Measurements from ENCODE around the gene SARDH.
"Not testable (repeated sequence)": the region's sequence is repeated elsewhere in the genome, so short reads cannot be mapped to it uniquely, and the experiment has no call there.

SARDH gene

GRCh38 chr9:133640580-133641395 is 97.4 kb downstream of the SARDH start:
- no peak for DNase-seq

DNA sequence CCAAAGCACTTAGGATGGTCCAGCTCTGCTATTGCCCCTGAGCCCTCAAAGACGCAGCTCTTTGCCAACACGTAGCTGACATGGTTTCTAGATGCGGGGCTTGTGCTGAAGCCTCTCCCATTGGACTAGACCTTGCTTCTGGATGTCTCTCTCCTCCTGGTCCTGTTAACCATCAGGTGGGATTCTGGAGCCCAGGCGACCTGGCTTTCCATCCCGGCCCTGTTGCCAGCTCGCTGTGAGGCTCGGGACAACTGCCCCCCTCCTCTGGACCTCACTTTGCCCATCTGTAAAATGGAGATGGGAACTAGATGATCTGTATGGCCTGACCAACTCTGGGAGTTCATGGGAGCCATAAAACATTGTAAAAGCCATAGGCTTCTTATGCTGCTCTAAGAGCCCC is 98.0 kb downstream of the SARDH start:
- no peak for DNase-seq

- DNase-seq: no peak
Observed at GRCh38 chr9:133639613-133640012, 98.5 kb downstream of the SARDH start.

DNA sequence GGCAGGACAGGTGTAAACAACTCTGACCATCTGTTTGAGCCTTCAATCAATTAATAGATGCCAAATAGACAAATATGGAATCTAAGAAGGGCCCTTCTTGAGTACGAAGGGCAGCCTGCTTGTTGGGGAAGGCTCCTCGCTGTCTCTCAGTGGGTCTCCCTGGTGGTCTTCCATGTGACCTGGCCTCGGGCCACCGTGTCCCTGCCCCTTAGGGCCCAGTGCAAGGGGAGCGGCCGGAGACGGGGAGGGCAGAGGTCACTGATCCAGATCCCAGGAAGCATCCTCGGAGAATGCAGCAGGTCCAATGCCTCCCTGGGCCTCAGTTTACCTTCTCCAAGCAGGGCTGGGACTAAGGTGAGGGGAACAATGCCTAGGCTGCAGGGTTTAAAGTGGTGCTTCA is 99.4 kb downstream of the SARDH start:
- no peak for DNase-seq

DNA sequence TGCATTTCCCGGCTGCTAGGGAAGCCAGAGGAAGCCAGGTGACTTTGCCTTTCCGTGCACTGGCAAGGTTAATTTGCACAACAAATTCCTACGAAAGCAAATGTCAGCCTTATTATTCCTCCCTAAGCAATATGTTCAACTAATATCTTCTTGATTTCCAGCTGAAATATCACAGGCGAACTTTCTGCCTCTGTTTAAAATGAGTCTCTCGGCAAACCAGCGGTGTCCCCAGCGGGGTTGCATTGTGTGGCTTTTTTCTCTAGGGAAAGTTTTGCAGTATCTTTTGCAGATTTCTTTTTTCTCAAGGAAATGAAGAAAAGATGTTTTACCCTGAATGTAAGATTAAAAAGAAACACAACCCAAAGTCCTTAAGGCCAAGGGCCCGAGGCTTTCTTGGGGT is 100.1 kb downstream of the SARDH start:
- no peak for DNase-seq

GRCh38 chr9:133637451-133638055 is 100.6 kb downstream of the SARDH start:
- DNase-seq: no peak

GRCh38 chr9:133636902-133637301 is 101.2 kb downstream of the SARDH start:
- DNase-seq: no peak

DNA sequence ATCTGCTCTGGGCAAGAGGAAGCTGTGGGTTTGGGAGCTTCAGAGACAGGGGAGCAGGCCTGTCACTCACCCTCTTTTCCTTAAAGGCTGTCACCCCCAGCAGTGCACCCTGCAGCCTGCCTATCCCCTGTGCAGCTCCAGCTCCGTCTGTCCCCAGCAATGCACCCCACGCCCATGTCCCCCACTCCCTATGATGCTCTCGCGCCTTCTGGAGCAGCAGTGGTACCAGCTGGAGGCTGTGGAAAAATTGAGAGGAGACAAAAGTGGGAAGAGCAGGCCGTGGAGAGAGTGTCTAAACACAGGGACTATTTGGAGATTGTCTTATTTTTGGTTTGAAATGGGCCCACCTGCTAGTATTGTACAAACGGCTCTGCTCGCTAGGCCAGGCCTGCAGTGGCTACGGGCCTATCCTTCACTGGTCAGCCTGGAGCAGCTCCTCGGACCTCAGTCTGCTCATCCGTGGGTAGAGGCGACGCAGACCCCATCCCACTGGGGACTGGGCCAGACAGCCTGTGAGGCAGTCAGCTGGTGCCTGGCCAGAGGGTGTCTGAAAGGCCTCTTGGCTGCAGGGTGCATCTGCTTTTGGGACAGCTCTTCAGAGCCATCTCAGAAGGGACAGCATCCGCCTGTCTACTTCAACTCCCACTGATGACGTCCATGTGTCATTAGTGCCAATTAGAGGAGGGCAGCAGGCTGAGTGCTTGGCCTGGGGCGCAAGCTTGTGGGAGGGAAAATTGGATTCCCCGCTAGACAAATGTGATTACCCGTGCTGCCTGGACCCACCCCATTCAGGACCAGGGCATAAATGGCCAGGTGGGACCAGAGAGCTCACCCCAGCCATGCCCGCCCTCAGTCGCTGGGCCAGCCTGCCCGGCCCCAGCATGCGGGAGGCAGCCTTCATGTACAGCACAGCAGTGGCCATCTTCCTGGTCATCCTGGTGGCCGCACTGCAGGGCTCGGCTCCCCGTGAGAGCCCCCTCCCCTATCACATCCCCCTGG is 102.3 kb downstream of the SARDH start, which contains the start of gene DBH:
TSS of gene DBH (plus strand) at position 831 of the 999 bp plus-strand sequence. CDS start at position 840, 9 bp downstream.
- DNase-seq: no peak

DNA sequence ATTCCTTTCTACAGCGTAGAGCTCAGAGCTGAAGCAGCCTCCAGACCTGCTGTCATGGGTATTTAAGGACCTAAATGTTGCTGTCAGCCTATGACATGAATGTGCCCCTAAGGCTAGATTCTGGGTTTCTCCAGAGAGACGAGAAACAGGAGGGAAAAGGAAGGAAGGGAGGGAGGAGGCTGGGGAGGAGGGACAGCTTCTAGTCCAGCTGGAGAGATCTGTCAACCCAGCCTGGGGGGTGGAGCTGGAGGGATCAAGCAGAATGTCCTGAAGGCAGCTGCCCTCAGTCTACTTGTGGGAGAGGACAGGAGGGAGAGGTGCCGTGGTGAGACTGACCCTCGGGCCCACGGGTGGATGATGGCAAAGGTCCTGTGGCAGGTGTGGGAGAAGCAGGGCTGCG is 103.1 kb downstream of the SARDH start:
- no peak for DNase-seq

- DNase-seq: peak; percentile 63 to 82
Observed at GRCh38 chr9:133634081-133634691, 104.0 kb downstream of the SARDH start.

DNA sequence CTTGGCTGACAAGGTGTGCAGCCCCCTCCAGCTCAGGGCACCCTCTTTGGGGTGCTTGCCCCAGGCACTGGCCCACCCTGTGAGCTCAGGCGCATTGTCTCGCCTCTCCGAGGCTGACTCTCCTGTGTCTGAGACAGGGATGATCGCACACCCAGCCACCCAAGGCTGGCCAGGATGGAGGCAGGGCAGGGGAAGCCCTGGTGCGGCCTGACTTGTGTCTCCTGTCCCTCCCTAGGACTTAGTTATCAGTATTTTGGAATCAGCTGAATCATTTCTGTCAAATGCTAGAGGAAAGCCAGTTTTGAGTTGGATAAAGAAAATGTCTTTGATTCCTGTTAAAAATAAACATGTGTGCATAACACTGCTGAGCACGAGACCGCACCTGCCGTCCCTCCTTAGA is 104.5 kb downstream of the SARDH start:
- DNase-seq: no peak

GRCh38 chr9:133632806-133633680 is 105.1 kb downstream of the SARDH start:
- peak; percentile 47 to 82 for DNase-seq

DNA sequence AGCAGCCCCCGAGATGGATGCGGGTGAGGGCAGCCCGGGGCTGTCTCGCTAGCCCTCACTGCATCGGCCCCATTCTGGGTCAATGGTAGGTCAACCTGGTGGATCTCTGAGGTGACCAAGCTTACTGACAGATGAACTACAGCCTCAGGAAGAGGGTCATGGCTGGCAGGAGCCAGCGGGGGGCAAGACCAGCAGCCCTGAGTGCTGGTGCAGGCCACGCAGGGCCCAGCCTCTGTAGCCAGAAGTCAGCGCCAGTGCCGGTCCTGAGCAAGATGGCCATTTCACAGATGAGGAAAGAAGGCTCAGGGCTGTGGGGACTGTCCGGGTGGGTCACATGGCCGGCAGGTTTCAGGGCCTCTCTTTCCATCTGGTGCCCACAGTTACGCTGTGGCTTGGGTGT is 107.0 kb downstream of the SARDH start:
- no peak for DNase-seq

DNA sequence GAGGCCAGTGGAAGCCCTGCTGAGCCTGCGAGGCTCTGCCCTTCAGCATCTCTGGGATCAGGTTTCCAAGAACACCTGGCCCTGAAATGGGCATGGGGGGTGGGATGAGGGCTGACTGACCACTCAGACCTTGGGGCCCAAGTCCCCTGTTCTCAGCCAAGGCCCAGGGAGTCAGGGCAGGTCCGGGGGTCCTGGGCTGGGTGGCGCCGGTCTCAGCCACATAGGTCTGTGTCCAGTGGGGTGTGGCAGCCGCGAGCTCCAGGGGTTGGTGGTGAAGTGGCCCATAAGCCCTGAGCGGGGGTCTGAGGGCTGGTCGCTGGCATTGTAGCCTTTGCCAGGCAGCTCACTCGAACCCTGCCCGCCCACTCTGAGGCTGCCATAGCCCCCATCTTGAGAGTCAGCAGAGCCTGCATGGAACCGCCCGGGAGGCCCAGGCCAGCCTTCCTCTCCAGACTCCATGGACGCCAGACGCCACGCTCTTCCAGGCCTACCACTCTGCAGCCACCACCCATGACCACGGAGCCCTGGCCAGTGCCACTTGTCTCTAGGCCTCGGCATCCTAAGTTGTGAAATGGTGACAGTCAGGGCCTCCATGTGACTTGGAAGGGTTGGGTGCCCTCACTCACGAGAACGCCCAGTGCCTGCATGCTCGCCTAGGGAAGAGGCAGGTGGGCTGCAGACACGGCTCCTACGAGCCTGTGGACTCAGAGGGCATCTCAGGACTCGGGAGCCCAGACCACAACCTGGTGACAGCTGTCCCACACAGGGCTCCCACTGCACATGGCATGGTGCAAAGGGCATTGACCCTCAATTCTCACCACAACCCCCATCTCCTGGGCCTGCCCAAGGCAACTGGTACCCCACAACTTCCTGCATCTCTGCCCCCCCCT is 108.7 kb downstream of the SARDH start:
- no peak for DNase-seq

GRCh38 chr9:133628766-133629165 is 109.4 kb downstream of the SARDH start:
- DNase-seq: no peak

DNA sequence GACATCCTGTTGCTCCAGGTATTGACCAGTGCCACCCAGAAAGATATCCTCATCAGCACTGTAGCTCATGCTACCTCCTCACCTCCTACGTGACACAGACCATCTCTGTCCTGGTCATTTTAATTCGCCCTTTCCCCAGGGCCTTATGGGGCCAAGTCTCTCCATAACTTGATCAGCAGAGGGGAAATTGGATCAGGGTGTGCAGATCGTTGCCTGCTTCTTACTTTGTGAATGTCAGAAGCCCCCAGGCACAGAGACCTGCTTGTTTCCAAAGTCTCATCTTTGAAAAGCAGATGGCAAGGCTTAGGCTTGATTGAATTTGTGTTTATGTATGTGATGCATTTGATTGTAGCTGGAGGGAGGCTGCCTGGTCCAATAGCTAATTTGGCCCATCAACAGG is 110.8 kb downstream of the SARDH start:
- DNase-seq: no peak

GRCh38 chr9:133626008-133626407 is 112.1 kb downstream of the SARDH start:
- not testable (repeated sequence) for DNase-seq

GRCh38 chr9:133622555-133622954 is 115.6 kb downstream of the SARDH start:
- DNase-seq: no peak

- peak in 1 of 2 experiments; percentile 39 for DNase-seq
Observed at GRCh38 chr9:133621725-133622267, 116.4 kb downstream of the SARDH start.

DNA sequence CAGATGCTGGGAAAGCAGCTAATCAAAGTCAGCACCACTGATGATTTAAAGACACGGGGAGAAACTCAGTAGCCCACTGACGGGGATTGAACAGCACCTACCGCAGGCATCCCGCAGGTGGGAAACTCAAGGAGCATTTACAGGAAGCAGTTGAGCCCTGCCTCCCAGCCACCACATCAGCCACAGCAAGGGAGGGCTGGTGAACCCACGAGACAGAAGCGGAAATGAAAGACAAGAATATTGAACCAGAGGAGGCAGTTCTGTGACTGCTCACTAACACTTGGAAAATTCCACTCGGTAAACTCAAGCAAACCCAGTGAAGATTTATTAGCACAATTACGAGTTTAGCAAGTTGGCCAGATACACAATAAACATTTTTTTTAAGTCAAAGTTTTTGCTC is 118.4 kb downstream of the SARDH start:
- no peak for DNase-seq

Measured in NCI-H2081 (cell line).